Panc1 (cell line): ENCODE measurements around the gene DACH1. TPM values are rescaled to one million over a fixed set of nuclear protein-coding genes. Genes with fewer than 3 reads are reported as not detected.

Experiments used
- ATAC-seq: fragments of 200-7000 bp; cut with Tn5 transposase; 2 replicates; pipeline ENCODE4 v1.9.1; 2020; ENCODE audit warnings: mild to moderate bottlenecking, moderate library complexity
- BruUV-seq: library from RNA; stranded (reverse); fragments of 400-500 nt; replicated peaks from 2 replicates; lab custom pipeline; 2021; lab: Mats Ljungman, UMichigan
- CTCF ChIA-PET: fragments of 300-600 bp; sonication (Branson Sonifier 250); formaldehyde crosslinking; loops from one replicate; lab custom pipeline; 2022; ENCODE audit warnings: antibody characterized with exemption; lab: Charles Lee
- POLR2A ChIA-PET: fragments of 300-600 bp; sonication (Branson Sonifier 250); formaldehyde crosslinking; loops from one replicate; lab custom pipeline; 2022; ENCODE audit warnings: antibody characterized with exemption; lab: Charles Lee
- DNase-seq: peaks from one replicate; pipeline ENCODE4 v3.0.0-alpha.2; 2010; ENCODE audit warnings: low read depth, low spot score
- H3K27ac ChIP-seq: 2 replicates; pipeline ENCODE4 v1.5.1; 2011; ENCODE audit warnings: mild to moderate bottlenecking, low read length, inconsistent platforms
- H3K27me3 ChIP-seq: fragments of 200-500 bp; sonication (Bioruptor generic); 2 replicates; pipeline ENCODE4 v1.6.0; 2014; ENCODE audit warnings: low read length, inconsistent platforms; ENCODE audit not compliant: control insufficient read depth, insufficient read depth
- H3K36me3 ChIP-seq: fragments of 200-500 bp; sonication (Bioruptor generic); 2 replicates; pipeline ENCODE4 v1.5.1; 2014; ENCODE audit warnings: inconsistent platforms, mild to moderate bottlenecking, low read length, moderate library complexity; ENCODE audit not compliant: control insufficient read depth, insufficient read depth
- H3K4me1 ChIP-seq: 2 replicates; pipeline ENCODE4 v1.5.1; 2011; ENCODE audit warnings: inconsistent platforms, mild to moderate bottlenecking, low read length, moderate library complexity; ENCODE audit not compliant: control insufficient read depth, insufficient read depth
- H3K4me3 ChIP-seq, 2 experiments: 2 replicates each; pipeline ENCODE4 v1.5.1; 2011 to 2012; ENCODE audit warnings: low read depth in 2 of 2, low read length in 2 of 2, mild to moderate bottlenecking in 2 of 2, inconsistent platforms in 1 of 2, moderate library complexity in 1 of 2
- H3K9me3 ChIP-seq: fragments of 200-500 bp; sonication (Bioruptor generic); 2 replicates; pipeline ENCODE4 v1.5.1; 2014; ENCODE audit warnings: low read depth, mild to moderate bottlenecking, inconsistent platforms, low read length, moderate library complexity; ENCODE audit not compliant: control insufficient read depth, insufficient read depth
- POLR2AphosphoS5 ChIP-seq: IDR thresholded peaks from 2 replicates; pipeline ENCODE4 v1.6.1; 2012; ENCODE audit warnings: mild to moderate bottlenecking, low read depth, low read length, moderate library complexity
- SIN3A ChIP-seq: IDR thresholded peaks from 2 replicates; pipeline ENCODE4 v1.6.1; 2012; ENCODE audit warnings: low read depth, mild to moderate bottlenecking, low read length, moderate library complexity, borderline replicate concordance; ENCODE audit not compliant: insufficient read depth
- TCF7L2 ChIP-seq: IDR thresholded peaks from 2 replicates; pipeline ENCODE4 v1.6.1; 2011; ENCODE audit warnings: mild to moderate bottlenecking, low read depth, low read length, inconsistent platforms
- in situ Hi-C: cut with HindIII; loops from 2 replicates; pipeline ENCODE4 v1.10.0; 2016; ENCODE audit warnings: low sequenced_read_pairs, low pct_unique_long_range_greater_than_20kb
- intact Hi-C: fragments of 100-400 bp; cut with micrococcal nuclease; formaldehyde crosslinking; loops from one replicate; pipeline ENCODE4 v1.10.0; 2022; ENCODE audit not compliant: unreplicated experiment
- total RNA-seq: library from RNA; stranded (reverse); gene quantifications from one replicate; pipeline ENCODE4 v1.2.1, GENCODE V29; 2021; ENCODE audit not compliant: unreplicated experiment
- TF ChIP-seq, protein P1 (sequence below): fragments of 450-650 bp; IDR thresholded peaks from 2 replicates; pipeline ENCODE4 v1.5.1; 2017; ENCODE audit warnings: mild to moderate bottlenecking
- TF ChIP-seq, protein P2 (sequence below), 2 experiments: IDR thresholded peaks; 2 replicates each; pipeline ENCODE4 v1.6.1; 2011 to 2012; ENCODE audit warnings: low read depth in 2 of 2, control low read depth in 1 of 2, low read length in 1 of 2, mild to moderate bottlenecking in 1 of 2, moderate library complexity in 1 of 2; ENCODE audit not compliant: insufficient read depth in 1 of 2

Gene DACH1
- total RNA-seq, 1 experiment from 2014 or later = 0.54 TPM

DNA sequence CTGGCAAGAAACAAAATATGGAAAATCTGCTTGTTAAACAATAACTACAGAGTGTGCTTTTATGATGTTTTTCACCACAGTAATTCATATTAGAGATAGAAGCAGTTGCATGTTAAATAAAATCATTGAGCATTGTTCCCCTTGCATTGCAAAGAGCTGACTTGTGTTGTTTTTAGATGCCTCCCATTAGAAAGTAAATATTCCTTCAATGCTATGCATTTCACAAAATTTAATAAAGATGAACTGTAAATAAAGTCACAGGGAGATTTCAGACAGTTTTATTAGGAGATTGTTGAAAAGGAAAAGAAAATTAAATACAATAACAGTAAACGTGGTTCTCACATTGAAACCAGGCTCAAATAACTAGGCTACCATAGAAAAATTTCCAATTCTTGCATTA lies 429.3 kb downstream of the DACH1 start:
- no peak overlapping the region for H3K4me3 ChIP-seq
- in situ Hi-C loops = no loop called here
- no peaks in the 10 kb centered on the region for H3K36me3 ChIP-seq
- ChIA-PET CTCF (no interaction called here), POLR2A (no interaction called here)
- no peaks in the 10 kb centered on the region for H3K4me1 ChIP-seq
- DNase-seq = no peak
- H3K27me3 ChIP-seq = no peaks in the 10 kb centered on the region
- BruUV-seq = no TSS peak
- H3K9me3 ChIP-seq = no peaks in the 10 kb centered on the region
- TF ChIP-seq POLR2AphosphoS5 (no peak), TCF7L2 (no peak), SIN3A (no peak)
- TF ChIP-seq, protein P1, sequence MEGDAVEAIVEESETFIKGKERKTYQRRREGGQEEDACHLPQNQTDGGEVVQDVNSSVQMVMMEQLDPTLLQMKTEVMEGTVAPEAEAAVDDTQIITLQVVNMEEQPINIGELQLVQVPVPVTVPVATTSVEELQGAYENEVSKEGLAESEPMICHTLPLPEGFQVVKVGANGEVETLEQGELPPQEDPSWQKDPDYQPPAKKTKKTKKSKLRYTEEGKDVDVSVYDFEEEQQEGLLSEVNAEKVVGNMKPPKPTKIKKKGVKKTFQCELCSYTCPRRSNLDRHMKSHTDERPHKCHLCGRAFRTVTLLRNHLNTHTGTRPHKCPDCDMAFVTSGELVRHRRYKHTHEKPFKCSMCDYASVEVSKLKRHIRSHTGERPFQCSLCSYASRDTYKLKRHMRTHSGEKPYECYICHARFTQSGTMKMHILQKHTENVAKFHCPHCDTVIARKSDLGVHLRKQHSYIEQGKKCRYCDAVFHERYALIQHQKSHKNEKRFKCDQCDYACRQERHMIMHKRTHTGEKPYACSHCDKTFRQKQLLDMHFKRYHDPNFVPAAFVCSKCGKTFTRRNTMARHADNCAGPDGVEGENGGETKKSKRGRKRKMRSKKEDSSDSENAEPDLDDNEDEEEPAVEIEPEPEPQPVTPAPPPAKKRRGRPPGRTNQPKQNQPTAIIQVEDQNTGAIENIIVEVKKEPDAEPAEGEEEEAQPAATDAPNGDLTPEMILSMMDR = no peak
- TF ChIP-seq, protein P2, sequence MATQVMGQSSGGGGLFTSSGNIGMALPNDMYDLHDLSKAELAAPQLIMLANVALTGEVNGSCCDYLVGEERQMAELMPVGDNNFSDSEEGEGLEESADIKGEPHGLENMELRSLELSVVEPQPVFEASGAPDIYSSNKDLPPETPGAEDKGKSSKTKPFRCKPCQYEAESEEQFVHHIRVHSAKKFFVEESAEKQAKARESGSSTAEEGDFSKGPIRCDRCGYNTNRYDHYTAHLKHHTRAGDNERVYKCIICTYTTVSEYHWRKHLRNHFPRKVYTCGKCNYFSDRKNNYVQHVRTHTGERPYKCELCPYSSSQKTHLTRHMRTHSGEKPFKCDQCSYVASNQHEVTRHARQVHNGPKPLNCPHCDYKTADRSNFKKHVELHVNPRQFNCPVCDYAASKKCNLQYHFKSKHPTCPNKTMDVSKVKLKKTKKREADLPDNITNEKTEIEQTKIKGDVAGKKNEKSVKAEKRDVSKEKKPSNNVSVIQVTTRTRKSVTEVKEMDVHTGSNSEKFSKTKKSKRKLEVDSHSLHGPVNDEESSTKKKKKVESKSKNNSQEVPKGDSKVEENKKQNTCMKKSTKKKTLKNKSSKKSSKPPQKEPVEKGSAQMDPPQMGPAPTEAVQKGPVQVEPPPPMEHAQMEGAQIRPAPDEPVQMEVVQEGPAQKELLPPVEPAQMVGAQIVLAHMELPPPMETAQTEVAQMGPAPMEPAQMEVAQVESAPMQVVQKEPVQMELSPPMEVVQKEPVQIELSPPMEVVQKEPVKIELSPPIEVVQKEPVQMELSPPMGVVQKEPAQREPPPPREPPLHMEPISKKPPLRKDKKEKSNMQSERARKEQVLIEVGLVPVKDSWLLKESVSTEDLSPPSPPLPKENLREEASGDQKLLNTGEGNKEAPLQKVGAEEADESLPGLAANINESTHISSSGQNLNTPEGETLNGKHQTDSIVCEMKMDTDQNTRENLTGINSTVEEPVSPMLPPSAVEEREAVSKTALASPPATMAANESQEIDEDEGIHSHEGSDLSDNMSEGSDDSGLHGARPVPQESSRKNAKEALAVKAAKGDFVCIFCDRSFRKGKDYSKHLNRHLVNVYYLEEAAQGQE (IDR thresholded peaks at IDR 0.05; ENCODE audit: insufficient read depth in 1 of 2, low read depth in 2 of 2, low read length in 1 of 2) = no peak
- intact Hi-C loops = no loop called here
- no peak overlapping the region for H3K27ac ChIP-seq
- ATAC-seq = no peak

DNA sequence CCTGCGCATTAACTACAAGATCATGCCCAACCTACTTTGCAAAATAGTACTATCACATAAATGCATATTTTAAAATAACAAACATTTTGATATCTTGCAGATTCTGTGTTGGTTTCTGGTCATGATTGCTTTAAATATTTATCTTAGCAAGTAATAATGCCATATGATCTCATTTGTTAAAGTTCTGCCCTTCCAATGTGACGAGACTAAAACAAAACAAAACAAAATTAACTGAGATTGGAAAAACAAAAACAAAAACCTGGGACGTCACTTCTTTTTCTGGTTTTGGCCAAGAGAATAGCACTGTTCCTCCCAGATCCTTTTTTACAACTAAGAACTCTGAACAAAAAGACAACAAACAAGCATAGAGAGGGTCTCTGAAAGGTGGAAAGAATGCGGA lies 436.3 kb downstream of the DACH1 start:
- TF ChIP-seq SIN3A (no peak), TCF7L2 (no peak), POLR2AphosphoS5 (no peak)
- TF ChIP-seq, protein P2 (IDR thresholded peaks at IDR 0.05; ENCODE audit: insufficient read depth in 1 of 2, low read depth in 2 of 2, low read length in 1 of 2) = no peak
- TF ChIP-seq, protein P1 = no peak
- no peak overlapping the region for H3K27ac ChIP-seq
- in situ Hi-C loops = no loop called here
- DNase-seq (no peak), ATAC-seq (no peak)
- no peaks in the 10 kb centered on the region for H3K4me1 ChIP-seq
- POLR2A ChIA-PET = no interaction called here
- intact Hi-C loops = no loop called here
- BruUV-seq = no TSS peak
- H3K36me3 ChIP-seq = no peaks in the 10 kb centered on the region
- no peaks in the 10 kb centered on the region for H3K27me3 ChIP-seq
- no peak overlapping the region for H3K4me3 ChIP-seq
- CTCF ChIA-PET = no interaction called here
- H3K9me3 ChIP-seq = no peaks in the 10 kb centered on the region
